ENCODE data around the gene CTBP1.

CTBP1 gene

GRCh38 chr4:1195109-1195671 is 53.7 kb downstream of the CTBP1 start:
- TF ChIP-seq CTCF (IDR thresholded peaks at IDR 0.05; ENCODE audit: insufficient read depth, low read length, missing control alignments) = no peak
- ChIA-PET CTCF (no interaction called here), POLR2A (no interaction called here)
- H3K4me3 ChIP-seq (ENCODE audit: low read depth, low read length) = no peak overlapping the region
- no peak for DNase-seq (ENCODE audit: low read depth, low spot score)

GRCh38 chr4:1194010-1194900 is 54.7 kb downstream of the CTBP1 start:
- POLR2A ChIA-PET = no interaction called here
- TF ChIP-seq CTCF (IDR thresholded peaks at IDR 0.05; ENCODE audit: insufficient read depth, low read length, missing control alignments) = no peak
- no peak for DNase-seq (ENCODE audit: low read depth, low spot score)
- no peak overlapping the region for H3K4me3 ChIP-seq (ENCODE audit: low read depth, low read length)
- CTCF ChIA-PET = interaction anchor here (1.4 kb wide), 1 partner anchor 11 kb away, joined by 3 read pairs; no protein-coding TSS in a partner anchor

GRCh38 chr4:1193206-1194009 is 55.5 kb downstream of the CTBP1 start:
- TF ChIP-seq CTCF (IDR thresholded peaks at IDR 0.05; ENCODE audit: insufficient read depth, low read length, missing control alignments) = no peak
- no peak for DNase-seq (ENCODE audit: low read depth, low spot score)
- POLR2A ChIA-PET = no interaction called here
- H3K4me3 ChIP-seq (ENCODE audit: low read depth, low read length) = no peak overlapping the region
- CTCF ChIA-PET = interaction anchor here (1.4 kb wide), 1 partner anchor 10 kb away, joined by 3 read pairs; no protein-coding TSS in a partner anchor

GRCh38 chr4:1192493-1193205 is 56.3 kb downstream of the CTBP1 start:
- no peak overlapping the region for H3K4me3 ChIP-seq (ENCODE audit: low read depth, low read length)
- POLR2A ChIA-PET = interaction anchor here (1.0 kb wide), 1 partner anchor 10 kb away, joined by 3 read pairs; no protein-coding TSS in a partner anchor
- no peak for DNase-seq (ENCODE audit: low read depth, low spot score)
- TF ChIP-seq CTCF (IDR thresholded peaks at IDR 0.05; ENCODE audit: insufficient read depth, low read length, missing control alignments) = no peak
- CTCF ChIA-PET = interaction anchor here (1.0 to 1.7 kb wide), 6 partner anchors 8 to 437 kb away, joined by 3 to 7 read pairs (median 4); no protein-coding TSS in a partner anchor

- no peak overlapping the region for H3K4me3 ChIP-seq (ENCODE audit: low read depth, low read length)
- CTCF ChIA-PET = interaction anchor here (1.0 to 1.7 kb wide), 5 partner anchors 8 to 437 kb away, joined by 3 to 7 read pairs (median 4); no protein-coding TSS in a partner anchor
- DNase-seq (ENCODE audit: low read depth, low spot score) = peak; percentile 82
- no peak for TF ChIP-seq CTCF (IDR thresholded peaks at IDR 0.05; ENCODE audit: insufficient read depth, low read length, missing control alignments)
- POLR2A ChIA-PET = interaction anchor here (0.7 to 1.0 kb wide), 2 partner anchors 10 to 11 kb away, joined by 3 to 4 read pairs; no protein-coding TSS in a partner anchor
These were observed 56.8 kb downstream of the CTBP1 start for GRCh38 chr4:1192091-1192492.
